HG03280 (cell line): ENCODE results near the gene USP33.
A peak's percentile ranks its signal among the peaks of the same experiment; 100 is the strongest.
"Not testable (repeated sequence)": the region's sequence is repeated elsewhere in the genome, so short reads cannot be mapped to it uniquely, and the experiment has no call there.

ENCODE experiments used
- ATAC-seq: cut with Tn5 transposase; IDR thresholded peaks from one replicate; pipeline ENCODE4 v1.9.1; 2021; ENCODE audit warnings: mild to moderate bottlenecking, moderate library complexity; ENCODE audit not compliant: unreplicated experiment

Gene USP33

GRCh38 chr1:77741316-77741715 lies 18.3 kb downstream of the USP33 start:
- no peak for ATAC-seq

- ATAC-seq, result no peak
These were observed 20.4 kb downstream of the USP33 start for GRCh38 chr1:77739235-77739634.

- no peak for ATAC-seq
These were observed 27.6 kb downstream of the USP33 start for GRCh38 chr1:77732090-77732489.

GRCh38 chr1:77725706-77726105 lies 33.9 kb downstream of the USP33 start:
- ATAC-seq, result no peak

- ATAC-seq, result no peak
These were observed 41.5 kb downstream of the USP33 start for GRCh38 chr1:77718181-77718580.

- no peak for ATAC-seq
These were observed 43.6 kb downstream of the USP33 start for GRCh38 chr1:77716065-77716464.

- no peak for ATAC-seq
These were observed 49.9 kb downstream of the USP33 start for GRCh38 chr1:77709727-77710126.

- no peak for ATAC-seq
These were observed 53.3 kb downstream of the USP33 start for GRCh38 chr1:77706321-77706720.

- no peak for ATAC-seq
These were observed 54.9 kb downstream of the USP33 start for GRCh38 chr1:77704736-77705135.

GRCh38 chr1:77699673-77700072 lies 60.0 kb downstream of the USP33 start:
- not testable (repeated sequence) for ATAC-seq

GRCh38 chr1:77697441-77697840 lies 62.2 kb downstream of the USP33 start:
- ATAC-seq, result no peak

- no peak for ATAC-seq
These were observed 70.7 kb downstream of the USP33 start for GRCh38 chr1:77688939-77689338.

GRCh38 chr1:77687519-77687906 lies 72.1 kb downstream of the USP33 start:
- ATAC-seq, result no peak

GRCh38 chr1:77686796-77687518 lies 72.7 kb downstream of the USP33 start:
- no peak for ATAC-seq

- ATAC-seq, result peak; percentile 80
These were observed 76.2 kb downstream of the USP33 start for GRCh38 chr1:77683160-77684148.

- peak; percentile 67 for ATAC-seq
These were observed 77.0 kb downstream of the USP33 start, which contains the start of gene ZZZ3 for GRCh38 chr1:77682460-77683159. Gene ZZZ3 (minus strand): TSS chr1:77682658. CDS start chr1:77633354, 49,304 bp downstream.

GRCh38 chr1:77680173-77680572 lies 79.5 kb downstream of the USP33 start:
- no peak for ATAC-seq

GRCh38 chr1:77678660-77679610 lies 80.7 kb downstream of the USP33 start:
- no peak for ATAC-seq

GRCh38 chr1:77674807-77675206 lies 84.8 kb downstream of the USP33 start:
- not testable (repeated sequence) for ATAC-seq
